Osteocyte (in vitro differentiated cells): ENCODE results near the gene FAM222B. TPM values are rescaled to one million over a fixed set of nuclear protein-coding genes. Genes with fewer than 3 reads are reported as not detected.

Experiments used
- DNase-seq: peaks from one replicate; pipeline ENCODE4 v3.0.0; 2021; ENCODE audit warnings: mixed read lengths; ENCODE audit not compliant: unreplicated experiment; ENCODE audit errors: extremely low spot score
- H3K27ac Mint-ChIP-seq: one replicate; pipeline ENCODE4 v1.8.0; 2021; ENCODE audit warnings: mild to moderate bottlenecking, mixed read lengths; ENCODE audit not compliant: unreplicated experiment
- H3K27me3 Mint-ChIP-seq: one replicate; pipeline ENCODE4 v1.8.0; 2021; ENCODE audit warnings: mixed read lengths; ENCODE audit not compliant: unreplicated experiment
- H3K36me3 Mint-ChIP-seq: one replicate; pipeline ENCODE4 v1.8.0; 2021; ENCODE audit warnings: mixed read lengths; ENCODE audit not compliant: unreplicated experiment
- H3K4me1 Mint-ChIP-seq: one replicate; pipeline ENCODE4 v1.8.0; 2021; ENCODE audit warnings: mixed read lengths; ENCODE audit not compliant: unreplicated experiment
- H3K4me3 Mint-ChIP-seq: one replicate; pipeline ENCODE4 v1.8.0; 2021; ENCODE audit warnings: mild to moderate bottlenecking, moderate library complexity, mixed read lengths; ENCODE audit not compliant: unreplicated experiment
- H3K9me3 Mint-ChIP-seq: one replicate; pipeline ENCODE4 v1.8.0; 2021; ENCODE audit warnings: mixed read lengths; ENCODE audit not compliant: unreplicated experiment
- CTCF ChIP-seq: fragments of 200-600 bp; sonication (generic); IDR thresholded peaks from 2 replicates; pipeline ENCODE4 v1.5.0; 2021; ENCODE audit warnings: antibody characterized with exemption, mild to moderate bottlenecking, moderate library complexity
- total RNA-seq: library from RNA; stranded (reverse); gene quantifications from 2 replicates; pipeline ENCODE4 v1.2.1, GENCODE V29; 2021

Gene FAM222B
- total RNA-seq, 1 donor from 2014 or later: 21.2 TPM

- peaks cover 54% of the 10 kb centered on the region for H3K4me1 Mint-ChIP-seq
Measured at GRCh38 chr17:28717578-28718332, 124.8 kb downstream of the FAM222B start, which contains the start of gene RAB34. TSS of gene RAB34 (minus strand) at chr17:28717868. CDS start at chr17:28717266, 602 bp downstream.

GRCh38 chr17:28716740-28717577 is 125.6 kb downstream of the FAM222B start:
- Mint-ChIP-seq H3K9me3 (no peaks in the 10 kb centered on the region), H3K36me3 (peaks cover 27% of the 10 kb centered on the region), H3K4me3 (peak overlapping the region; percentile 78), H3K27me3 (no peaks in the 10 kb centered on the region), H3K4me1 (peaks cover 60% of the 10 kb centered on the region), H3K27ac (peak overlapping the region; percentile 83)
- no peak for TF ChIP-seq CTCF
- no peak for DNase-seq

More at GRCh38 chr17:28717578-28718332, 124.8 kb downstream of the FAM222B start, which contains the start of gene RAB34:
- H3K4me3 Mint-ChIP-seq: peak within 1 kb of the TSS; percentile 81
- peak within 1 kb of the TSS; percentile 97 for H3K27ac Mint-ChIP-seq
- peak; percentile 55 for TF ChIP-seq CTCF
- no peaks in the 10 kb centered on the region for H3K27me3 Mint-ChIP-seq
- no peaks in the 10 kb centered on the region for H3K9me3 Mint-ChIP-seq
- H3K36me3 Mint-ChIP-seq: peaks cover 30% of the 10 kb centered on the region
- DNase-seq: peak; percentile 96

DNA sequence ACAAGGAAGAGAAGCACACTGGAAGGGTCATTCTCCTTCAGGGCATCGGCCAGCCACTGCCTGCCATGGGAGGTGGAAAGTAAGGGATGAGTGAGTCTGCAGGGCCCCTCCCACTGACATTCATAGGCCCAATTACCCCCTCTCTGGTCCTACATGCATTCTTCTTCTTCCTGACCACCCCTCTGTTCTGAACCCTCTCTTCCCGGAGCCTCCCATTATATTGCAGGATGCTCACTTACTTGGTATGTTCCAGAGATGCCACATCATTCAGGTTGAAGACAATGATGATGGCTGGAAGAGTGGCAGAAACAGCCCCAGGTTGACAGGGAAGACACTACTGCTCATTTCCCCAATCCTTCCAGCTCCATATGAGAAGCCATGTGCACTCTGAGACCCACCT is 127.4 kb downstream of the FAM222B start:
- peaks cover 15% of the 10 kb centered on the region for H3K36me3 Mint-ChIP-seq
- no peak for DNase-seq
- no peak overlapping the region for H3K27ac Mint-ChIP-seq
- no peak for TF ChIP-seq CTCF
- H3K4me3 Mint-ChIP-seq: no peak overlapping the region
- peaks cover 56% of the 10 kb centered on the region for H3K4me1 Mint-ChIP-seq
- no peaks in the 10 kb centered on the region for H3K9me3 Mint-ChIP-seq
- no peaks in the 10 kb centered on the region for H3K27me3 Mint-ChIP-seq

DNA sequence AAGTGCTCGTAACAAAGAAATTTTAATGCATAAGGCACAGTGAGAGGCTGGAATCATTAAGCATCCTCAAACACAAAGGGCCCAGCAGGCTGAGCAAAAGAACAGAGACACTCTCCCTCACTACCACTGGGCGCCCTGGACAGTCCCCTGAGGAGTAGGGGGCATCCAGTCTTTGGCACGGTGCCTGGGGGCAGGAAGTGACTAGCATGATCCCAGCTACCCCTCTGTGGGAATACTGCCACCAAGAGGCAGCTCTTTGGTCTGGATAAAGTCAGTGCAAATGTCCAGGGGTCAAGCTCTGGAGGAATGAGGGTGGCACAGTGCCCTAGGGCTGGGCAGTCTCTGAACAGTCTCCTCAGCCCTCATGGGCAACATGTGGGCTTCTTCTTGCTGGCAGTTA is 128.3 kb downstream of the FAM222B start:
- Mint-ChIP-seq H3K27me3 (no peaks in the 10 kb centered on the region), H3K36me3 (peaks cover 11% of the 10 kb centered on the region), H3K4me1 (peaks cover 54% of the 10 kb centered on the region), H3K4me3 (peak overlapping the region; percentile 35), H3K9me3 (no peaks in the 10 kb centered on the region), H3K27ac (no peak overlapping the region)
- no peak for DNase-seq
- no peak for TF ChIP-seq CTCF
